ENCODE measurements around the gene PAGR1. TPM values are rescaled to one million over a fixed set of nuclear protein-coding genes. Genes with fewer than 3 reads are reported as not detected.
A peak's percentile ranks its signal among the peaks of the same experiment; 100 is the strongest.

PAGR1 gene
- total and polyA plus RNA-seq, 2 of the 13 experiments (the other 11 are each of a cell fraction or from before 2014, with no cell fraction given), result 9.8 to 66.4 TPM

DNA sequence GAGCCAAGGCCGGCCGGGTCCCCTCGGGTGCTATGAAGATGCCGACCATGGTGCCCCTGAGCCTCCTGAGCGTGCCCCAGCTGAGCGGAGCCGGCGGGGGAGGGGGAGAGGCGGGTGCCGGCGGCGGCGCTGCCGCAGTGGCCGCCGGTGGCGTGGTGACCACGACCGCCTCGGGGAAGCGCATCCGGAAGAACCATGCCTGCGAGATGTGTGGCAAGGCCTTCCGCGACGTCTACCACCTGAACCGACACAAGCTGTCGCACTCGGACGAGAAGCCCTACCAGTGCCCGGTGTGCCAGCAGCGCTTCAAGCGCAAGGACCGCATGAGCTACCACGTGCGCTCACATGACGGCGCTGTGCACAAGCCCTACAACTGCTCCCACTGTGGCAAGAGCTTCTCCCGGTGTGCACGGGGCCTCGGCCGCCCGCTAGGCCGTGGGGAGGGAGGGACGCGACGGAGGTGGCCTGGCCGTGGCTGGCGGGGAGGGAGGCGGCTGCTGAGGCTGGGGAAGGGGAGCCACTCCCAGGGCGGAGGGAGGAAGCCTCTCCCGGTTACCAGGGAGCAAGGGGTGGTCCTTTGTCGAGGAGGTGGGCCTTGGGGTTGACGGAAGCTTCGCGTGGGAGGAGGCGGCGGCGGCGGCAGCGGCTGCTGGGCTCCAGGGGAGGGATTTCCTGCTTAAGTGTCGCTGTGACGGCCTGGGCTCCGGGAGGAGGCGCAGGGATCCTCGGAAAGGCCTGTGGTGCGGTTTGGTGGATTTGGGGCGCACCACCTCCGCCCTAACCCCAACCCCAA lies 8.3 kb upstream of the PAGR1 start (continued):
- peak; percentile 97 for TF ChIP-seq REXO4 (CRISPR knock-in tag; IDR thresholded peaks at IDR 0.05; ENCODE audit: borderline replicate concordance)
- peak; percentile 98; the same call in 1 of the 2 replicates for TF ChIP-seq ZNF790 (CRISPR knock-in tag; IDR thresholded peaks at IDR 0.05; ENCODE audit: borderline replicate concordance)
- peak; percentile 72; the same call in 1 of the 2 replicates for TF ChIP-seq DPF2 (CRISPR knock-in tag; IDR thresholded peaks at IDR 0.05; ENCODE audit: borderline replicate concordance, low read depth)
- peak; percentile 69; the same call in 1 of the 2 replicates for TF ChIP-seq ZBTB21 (CRISPR knock-in tag; IDR thresholded peaks at IDR 0.05)
- TF ChIP-seq IKZF5 (CRISPR knock-in tag; IDR thresholded peaks at IDR 0.05), result peak; percentile 92
- TF ChIP-seq CCAR2 (optimal IDR thresholded peaks at IDR 0.05; ENCODE audit: low read depth, low read length), result no peak
- TF ChIP-seq DZIP1 (CRISPR knock-in tag; IDR thresholded peaks at IDR 0.05), result peak; percentile 99
- no peak for TF ChIP-seq ZNF207 (IDR thresholded peaks at IDR 0.05; ENCODE audit: borderline replicate concordance)
- TF ChIP-seq ZNF83 (CRISPR knock-in tag; IDR thresholded peaks at IDR 0.05; ENCODE audit: borderline replicate concordance), result peak; percentile 97
- TF ChIP-seq RBFOX2 (IDR thresholded peaks at IDR 0.05; ENCODE audit: low read depth, low read length), result peak; percentile 95
- TF ChIP-seq, protein P1, sequence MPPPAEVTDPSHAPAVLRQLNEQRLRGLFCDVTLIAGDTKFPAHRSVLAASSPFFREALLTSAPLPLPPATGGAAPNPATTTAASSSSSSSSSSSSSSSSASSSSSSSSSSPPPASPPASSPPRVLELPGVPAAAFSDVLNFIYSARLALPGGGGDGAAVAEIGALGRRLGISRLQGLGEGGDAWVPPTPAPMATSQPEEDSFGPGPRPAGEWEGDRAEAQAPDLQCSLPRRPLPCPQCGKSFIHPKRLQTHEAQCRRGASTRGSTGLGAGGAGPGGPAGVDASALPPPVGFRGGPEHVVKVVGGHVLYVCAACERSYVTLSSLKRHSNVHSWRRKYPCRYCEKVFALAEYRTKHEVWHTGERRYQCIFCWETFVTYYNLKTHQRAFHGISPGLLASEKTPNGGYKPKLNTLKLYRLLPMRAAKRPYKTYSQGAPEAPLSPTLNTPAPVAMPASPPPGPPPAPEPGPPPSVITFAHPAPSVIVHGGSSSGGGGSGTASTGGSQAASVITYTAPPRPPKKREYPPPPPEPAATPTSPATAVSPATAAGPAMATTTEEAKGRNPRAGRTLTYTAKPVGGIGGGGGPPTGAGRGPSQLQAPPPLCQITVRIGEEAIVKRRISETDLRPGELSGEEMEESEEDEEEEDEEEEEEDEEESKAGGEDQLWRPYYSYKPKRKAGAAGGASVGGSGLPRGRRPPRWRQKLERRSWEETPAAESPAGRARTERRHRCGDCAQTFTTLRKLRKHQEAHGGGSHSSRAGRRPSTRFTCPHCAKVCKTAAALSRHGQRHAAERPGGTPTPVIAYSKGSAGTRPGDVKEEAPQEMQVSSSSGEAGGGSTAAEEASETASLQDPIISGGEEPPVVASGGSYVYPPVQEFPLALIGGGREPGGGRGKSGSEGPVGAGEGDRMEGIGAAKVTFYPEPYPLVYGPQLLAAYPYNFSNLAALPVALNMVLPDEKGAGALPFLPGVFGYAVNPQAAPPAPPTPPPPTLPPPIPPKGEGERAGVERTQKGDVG (CRISPR knock-in tag; IDR thresholded peaks at IDR 0.05; ENCODE audit: borderline replicate concordance), result peak; percentile 97
- peak; percentile 69 for TF ChIP-seq CBX5 (CRISPR knock-in tag; IDR thresholded peaks at IDR 0.05; ENCODE audit: borderline replicate concordance)
- peak; percentile 98 for TF ChIP-seq ZNF607 (CRISPR knock-in tag; IDR thresholded peaks at IDR 0.05; ENCODE audit: borderline replicate concordance)
- TF ChIP-seq NFYB (CRISPR knock-in tag; IDR thresholded peaks at IDR 0.05), result no peak
- TF ChIP-seq, protein P2, sequence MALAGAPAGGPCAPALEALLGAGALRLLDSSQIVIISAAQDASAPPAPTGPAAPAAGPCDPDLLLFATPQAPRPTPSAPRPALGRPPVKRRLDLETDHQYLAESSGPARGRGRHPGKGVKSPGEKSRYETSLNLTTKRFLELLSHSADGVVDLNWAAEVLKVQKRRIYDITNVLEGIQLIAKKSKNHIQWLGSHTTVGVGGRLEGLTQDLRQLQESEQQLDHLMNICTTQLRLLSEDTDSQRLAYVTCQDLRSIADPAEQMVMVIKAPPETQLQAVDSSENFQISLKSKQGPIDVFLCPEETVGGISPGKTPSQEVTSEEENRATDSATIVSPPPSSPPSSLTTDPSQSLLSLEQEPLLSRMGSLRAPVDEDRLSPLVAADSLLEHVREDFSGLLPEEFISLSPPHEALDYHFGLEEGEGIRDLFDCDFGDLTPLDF (CRISPR knock-in tag; IDR thresholded peaks at IDR 0.05), result peak; percentile 76
- TF ChIP-seq NCOA1 (CRISPR knock-in tag; IDR thresholded peaks at IDR 0.05), result 0 out of 2 replicates have a peak, but pooled peaks have one; percentile 72
- TF ChIP-seq SOX5 (CRISPR knock-in tag; IDR thresholded peaks at IDR 0.05; ENCODE audit: borderline replicate concordance), result peak; percentile 49
- TF ChIP-seq ZNF577 (CRISPR knock-in tag; IDR thresholded peaks at IDR 0.05; ENCODE audit: borderline replicate concordance, low read depth), result peak; percentile 90; the same call in 1 of the 2 replicates
- peak; percentile 19; the same call in 1 of the 2 replicates for TF ChIP-seq SP5 (CRISPR knock-in tag; IDR thresholded peaks at IDR 0.05; ENCODE audit: borderline replicate concordance, low read depth)

Measured in HepG2 (cell line).